HG03025 (cell line): ENCODE data around the gene IL1RAPL1.
"Not testable (repeated sequence)": the region's sequence is repeated elsewhere in the genome, so short reads cannot be mapped to it uniquely, and the experiment has no call there.

Experiments used
- ATAC-seq: cut with Tn5 transposase; IDR thresholded peaks from one replicate; pipeline ENCODE4 v1.9.1; 2021; ENCODE audit warnings: mild to moderate bottlenecking, moderate library complexity; ENCODE audit not compliant: unreplicated experiment, low FRiP score

Gene IL1RAPL1

DNA sequence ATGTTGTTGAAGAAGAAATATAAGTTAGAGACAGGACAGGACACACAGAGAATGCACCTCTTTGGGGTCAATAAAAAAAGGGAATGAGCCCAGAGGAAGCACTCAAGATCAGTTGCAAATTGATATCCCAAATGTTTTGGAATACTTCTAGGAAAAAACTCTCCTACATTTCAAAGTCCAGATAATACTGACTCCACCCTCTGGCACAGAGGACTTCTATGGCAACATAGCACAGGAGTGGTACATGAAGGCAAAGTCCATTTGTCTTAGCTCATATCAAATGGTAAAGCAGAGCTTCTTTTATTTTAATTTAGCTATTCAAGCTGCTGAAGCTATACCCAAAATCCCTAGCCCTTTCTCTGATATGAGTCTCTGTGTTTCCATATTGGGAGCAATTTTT is 787.5 kb downstream of the IL1RAPL1 start:
- not testable (repeated sequence) for ATAC-seq

DNA sequence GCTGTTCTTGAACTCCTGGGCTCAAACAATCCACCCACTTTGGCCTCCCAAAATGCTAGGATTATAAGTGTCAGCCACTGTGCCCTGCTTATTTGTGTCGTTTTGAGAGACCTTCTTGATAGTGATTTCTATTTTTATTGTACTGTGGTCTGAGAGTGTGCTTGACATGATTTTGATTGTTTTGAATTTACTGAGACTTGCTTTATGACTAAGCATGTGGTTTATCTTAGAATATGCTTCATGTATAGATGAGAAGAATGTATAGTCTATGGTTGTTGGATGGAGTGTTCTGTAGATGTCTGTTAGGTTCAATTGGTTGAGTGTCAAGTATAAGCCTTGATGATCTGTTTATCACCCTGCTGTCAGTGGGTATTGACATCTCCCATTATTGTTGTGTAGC is 789.3 kb downstream of the IL1RAPL1 start:
- ATAC-seq: no peak

DNA sequence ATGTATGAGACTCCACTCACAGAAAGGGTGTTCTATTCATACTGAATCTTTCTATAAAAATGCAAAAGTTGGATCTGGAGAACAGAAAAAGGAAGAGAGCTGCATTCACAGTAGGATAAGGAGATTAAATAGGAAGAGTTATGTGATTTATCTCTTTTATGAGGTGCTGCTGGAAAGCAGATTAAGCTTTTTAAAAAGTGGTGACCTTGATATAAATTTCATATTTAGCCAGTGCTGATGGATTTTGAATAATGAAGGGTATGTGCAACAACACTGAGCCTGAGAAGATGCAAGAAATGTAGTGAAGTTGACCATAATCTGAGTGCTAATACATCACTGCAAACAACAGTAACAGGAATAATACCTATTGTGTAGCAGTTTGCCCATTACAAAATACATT is 795.6 kb downstream of the IL1RAPL1 start:
- ATAC-seq: no peak

DNA sequence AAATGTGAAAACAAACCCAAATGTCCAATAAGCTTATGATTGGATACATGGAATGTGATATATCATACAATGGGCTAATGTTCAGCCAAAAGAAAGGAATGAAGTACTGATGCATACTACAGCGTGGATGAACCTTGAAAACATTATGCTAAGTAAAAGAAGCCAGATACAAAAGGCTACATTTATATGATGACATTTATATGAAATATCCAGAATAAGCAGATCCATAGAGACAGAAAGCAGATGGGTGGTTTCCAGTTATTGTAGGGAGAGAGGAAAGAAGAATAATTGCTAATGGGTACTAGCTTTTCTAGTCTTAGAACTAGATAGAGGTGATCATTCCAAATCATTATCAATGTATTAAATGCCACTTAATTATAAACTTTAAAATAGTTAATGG is 801.3 kb downstream of the IL1RAPL1 start:
- ATAC-seq: no peak

DNA sequence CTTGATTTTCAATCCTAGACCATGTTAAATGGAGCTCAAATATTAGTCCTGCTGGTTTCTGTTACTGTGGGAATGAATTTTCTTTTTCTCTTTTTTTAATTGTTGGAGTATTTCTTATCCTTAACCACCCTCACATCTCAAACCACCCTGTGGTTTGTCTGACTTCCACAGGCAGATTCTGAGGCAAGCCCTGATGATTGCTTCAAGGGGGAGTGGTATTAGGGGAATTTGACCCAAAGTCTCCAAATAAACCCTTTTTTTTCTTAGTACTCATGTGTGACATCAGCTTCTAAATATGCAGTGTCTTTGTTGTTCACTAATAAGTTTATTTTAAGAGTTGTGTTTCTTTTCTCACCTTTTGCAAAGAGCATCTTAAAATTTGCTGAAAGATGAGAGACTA is 810.3 kb downstream of the IL1RAPL1 start:
- no peak for ATAC-seq

DNA sequence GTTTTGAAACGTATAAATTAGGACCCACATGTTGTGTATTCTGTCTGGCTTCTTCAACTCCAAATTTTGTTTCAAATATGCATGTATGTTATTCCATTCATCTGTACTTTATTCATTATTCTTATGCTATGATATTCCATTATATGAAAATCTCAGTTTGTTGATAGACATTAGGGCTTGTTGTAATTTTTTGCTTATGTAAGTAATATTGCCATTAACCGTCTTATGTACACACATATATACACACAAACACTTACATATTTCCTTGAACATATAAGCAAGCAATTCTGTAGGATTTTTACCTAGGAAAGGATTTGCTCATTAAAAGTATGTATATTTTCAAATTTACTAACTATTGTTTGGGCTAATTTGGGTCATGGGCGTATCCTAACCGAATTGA is 820.1 kb downstream of the IL1RAPL1 start:
- ATAC-seq: no peak

DNA sequence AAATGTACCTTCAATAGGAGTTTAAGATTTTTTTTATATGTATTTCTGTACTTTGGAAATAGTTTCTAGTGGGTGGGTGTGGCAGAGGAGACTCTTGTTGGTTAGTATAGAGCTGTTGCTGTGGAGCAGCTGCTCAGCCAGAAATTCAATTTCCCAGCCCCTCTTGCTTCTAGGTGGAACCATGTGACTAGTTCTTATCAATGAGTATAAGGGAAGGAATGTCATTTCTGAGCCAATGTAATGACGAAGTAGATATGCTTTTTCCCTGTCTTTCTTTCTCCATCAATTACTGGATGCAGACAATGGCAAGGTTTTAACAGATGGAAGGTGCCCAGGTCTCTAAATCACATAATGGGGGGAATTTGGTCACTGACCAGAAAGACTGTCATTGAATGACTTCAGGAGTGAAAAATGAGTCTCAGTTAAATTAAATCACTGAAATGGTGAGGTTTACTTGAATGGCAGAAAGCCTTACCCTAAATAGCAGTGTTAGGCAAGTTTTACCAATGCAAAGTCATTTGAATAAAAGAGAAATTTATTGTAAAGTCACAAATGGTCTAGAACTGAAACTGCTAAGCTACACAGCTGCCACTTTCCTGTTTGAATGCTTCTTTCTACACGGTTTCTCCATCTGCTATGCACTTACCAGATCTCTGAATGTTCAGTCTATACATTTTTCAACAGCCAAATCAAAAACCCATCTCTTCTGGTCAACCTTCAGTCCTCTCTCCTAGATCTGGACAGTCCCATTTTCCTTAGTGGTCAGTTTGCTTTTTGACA is 832.7 kb downstream of the IL1RAPL1 start:
- peak; percentile 74 for ATAC-seq

DNA sequence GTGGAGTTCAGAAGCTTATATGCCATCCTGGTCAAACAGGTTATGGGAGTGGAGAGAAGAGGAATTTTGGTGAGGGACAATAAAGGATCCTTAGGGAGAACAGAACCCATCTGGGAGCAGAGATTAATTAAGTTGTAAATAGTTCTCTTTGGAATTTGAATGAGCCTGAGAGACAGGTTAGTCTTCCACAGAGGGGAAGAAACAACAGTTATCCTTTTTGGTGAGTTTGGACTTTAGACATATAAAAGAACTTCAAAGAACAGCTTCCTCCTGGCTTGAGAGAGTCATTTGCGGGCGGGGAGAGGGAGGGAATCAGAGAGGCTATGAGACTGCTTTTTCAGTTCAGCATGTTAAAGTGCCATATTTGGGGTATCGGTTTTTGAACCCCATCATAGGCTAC is 834.8 kb downstream of the IL1RAPL1 start:
- no peak for ATAC-seq

DNA sequence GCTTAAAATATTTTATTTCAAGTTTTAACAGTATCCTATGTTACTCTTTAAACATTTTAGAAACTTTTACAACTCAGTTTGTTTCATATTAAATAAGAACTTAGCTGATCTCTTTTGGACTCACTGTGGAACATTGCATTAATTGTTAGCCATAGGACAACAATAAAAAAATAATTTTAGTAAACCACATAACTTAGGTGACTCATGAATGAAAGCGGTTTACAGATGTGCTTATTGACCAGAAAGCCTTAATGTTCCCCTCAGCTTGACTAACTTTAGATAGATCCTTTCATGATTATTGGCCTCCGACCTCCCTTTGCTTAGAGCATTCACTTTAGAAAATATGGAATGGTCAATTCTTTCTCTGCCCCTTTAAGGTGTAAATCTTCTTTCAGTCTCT is 844.6 kb downstream of the IL1RAPL1 start:
- no peak for ATAC-seq

GRCh38 chrX:29432534-29432933 is 845.3 kb downstream of the IL1RAPL1 start:
- no peak for ATAC-seq

- ATAC-seq: no peak
These were observed 847.7 kb downstream of the IL1RAPL1 start for GRCh38 chrX:29434939-29435338.

GRCh38 chrX:29435396-29435795 is 848.1 kb downstream of the IL1RAPL1 start:
- ATAC-seq: no peak

DNA sequence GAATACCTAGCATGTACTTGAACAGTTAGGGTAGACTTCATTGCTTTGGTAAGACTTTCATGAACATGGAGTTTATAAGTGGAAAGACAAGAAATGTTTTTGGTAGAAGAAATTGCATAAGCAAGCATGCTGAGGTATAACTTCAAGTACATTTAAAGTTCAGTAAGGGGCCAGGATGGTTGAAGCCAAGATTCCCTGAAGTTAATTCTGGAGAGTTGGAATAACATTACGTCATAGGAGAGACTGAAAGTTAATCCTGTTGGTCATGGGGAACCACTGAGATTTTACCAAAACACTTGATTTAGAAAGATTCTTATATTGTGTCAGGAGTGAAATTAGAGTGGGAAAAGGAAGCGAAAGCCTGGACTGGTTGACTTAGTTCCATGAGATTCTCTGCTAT is 860.6 kb downstream of the IL1RAPL1 start:
- no peak for ATAC-seq

DNA sequence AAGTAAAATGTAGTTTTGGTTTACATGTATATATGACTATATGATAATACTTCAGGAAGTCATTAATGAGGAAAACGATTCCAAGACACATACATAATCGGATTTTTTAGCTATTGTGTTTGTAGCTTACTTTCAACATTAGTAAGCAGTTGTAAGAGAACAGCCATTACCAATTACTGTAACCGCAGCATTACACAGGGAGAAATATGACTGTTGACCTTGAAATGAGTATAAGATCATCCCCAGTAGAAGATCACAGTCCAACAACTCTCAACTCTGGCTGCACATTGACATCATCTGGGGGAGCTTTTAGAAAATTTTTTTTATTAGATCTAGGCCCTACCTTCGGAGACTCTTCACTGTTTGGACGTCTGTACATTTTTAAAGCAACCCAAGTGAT is 866.1 kb downstream of the IL1RAPL1 start:
- no peak for ATAC-seq

- ATAC-seq: no peak
These were observed 868.5 kb downstream of the IL1RAPL1 start for GRCh38 chrX:29455702-29456101.

DNA sequence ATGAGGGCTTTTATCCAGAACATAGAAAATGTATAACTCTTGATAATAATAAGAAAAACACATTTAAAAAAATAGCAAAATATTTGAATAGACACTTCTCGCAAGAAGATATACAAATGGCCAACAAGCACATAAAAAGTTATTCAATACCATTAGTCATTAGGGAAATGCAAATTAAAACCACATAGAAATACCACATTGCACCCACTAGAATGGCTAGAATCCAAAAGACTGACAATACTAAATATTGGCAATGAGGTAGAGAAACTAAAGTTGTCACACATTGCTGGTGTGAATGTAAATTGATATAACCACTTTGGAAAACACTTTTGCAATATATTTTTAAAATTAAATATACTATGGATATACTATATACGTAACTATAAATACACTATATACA is 873.8 kb downstream of the IL1RAPL1 start:
- no peak for ATAC-seq

- no peak for ATAC-seq
These were observed 879.2 kb downstream of the IL1RAPL1 start for GRCh38 chrX:29466456-29466855.

DNA sequence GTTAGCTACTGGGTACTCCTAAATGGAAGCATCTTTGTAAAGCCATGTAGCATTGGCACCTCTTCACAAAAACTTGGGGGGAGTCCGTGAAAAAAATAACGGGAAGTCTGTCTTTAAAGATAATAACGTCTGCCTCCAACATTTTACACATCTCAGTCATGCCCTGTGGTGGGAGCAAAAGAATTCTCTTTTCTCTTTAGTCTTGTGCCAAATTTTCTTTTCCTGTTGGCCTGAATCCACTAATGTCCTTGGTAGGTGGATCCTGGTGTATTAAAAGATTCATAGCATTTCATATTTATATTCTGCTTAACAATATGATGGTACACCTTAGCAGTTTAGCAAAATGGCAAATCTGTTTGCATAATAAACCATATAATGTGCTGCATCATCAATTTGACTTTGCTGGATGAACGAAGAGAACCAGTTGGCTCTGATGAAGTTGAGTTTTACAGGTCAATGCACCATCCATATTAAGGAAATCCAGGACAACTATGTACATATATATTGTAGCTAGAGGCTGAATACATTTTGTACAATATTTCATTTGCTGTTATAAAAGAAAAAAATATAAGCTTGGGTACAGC is 881.8 kb downstream of the IL1RAPL1 start:
- no peak for ATAC-seq

DNA sequence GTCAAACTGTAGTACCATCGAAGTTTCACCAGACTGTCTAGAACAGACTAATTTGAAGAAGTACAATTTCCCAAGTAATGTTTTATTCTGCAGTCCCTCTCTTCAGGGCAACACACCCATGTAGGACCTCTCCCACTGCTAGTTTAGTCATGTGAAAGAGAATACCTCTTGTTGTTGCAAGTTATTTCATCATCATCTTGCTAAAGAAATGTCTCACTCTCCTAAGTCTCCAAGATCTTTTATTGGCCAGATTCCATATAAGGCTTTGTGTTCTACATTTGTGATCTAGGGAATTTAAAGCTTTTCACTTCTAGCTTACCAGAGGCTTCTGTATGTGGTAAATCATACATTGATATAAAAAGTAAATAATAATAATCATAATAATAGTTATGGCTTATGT is 882.8 kb downstream of the IL1RAPL1 start:
- ATAC-seq: no peak

- ATAC-seq: no peak
These were observed 884.6 kb downstream of the IL1RAPL1 start for GRCh38 chrX:29471829-29472228.

DNA sequence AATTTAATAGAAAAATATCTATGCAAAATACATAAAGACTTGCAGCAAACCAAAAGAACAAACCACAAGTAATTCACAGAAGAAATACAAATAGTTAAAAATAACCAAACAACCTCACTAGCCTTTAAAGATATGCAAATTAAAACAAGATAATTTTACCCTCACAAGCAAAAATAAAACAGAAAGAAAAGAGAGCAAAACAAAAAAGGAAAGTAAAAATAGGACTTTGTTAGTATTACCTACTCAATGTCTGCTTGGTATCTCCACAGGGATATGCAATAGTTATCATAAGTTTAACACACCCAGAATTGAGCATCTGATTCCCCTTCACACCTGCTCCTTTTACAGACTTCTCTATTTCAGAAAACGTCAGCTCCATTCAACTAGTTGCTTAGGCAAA is 890.6 kb downstream of the IL1RAPL1 start:
- peak; percentile 66 for ATAC-seq

- peak; percentile 92 for ATAC-seq
These were observed 891.3 kb downstream of the IL1RAPL1 start for GRCh38 chrX:29478336-29479069.
